OCI-M2 (cell line): ENCODE measurements around the gene DPF3.

Source experiments
- DNase-seq: peaks from one replicate; lab custom pipeline; 2025; ENCODE audit not compliant: unreplicated experiment; lab: John Stamatoyannopoulos, UW

The DPF3 gene

GRCh38 chr14:72605096-72605920 is 288.6 kb downstream of the DPF3 start:
- no peak for DNase-seq

- DNase-seq = no peak
Measured at GRCh38 chr14:72604133-72604532, 289.8 kb downstream of the DPF3 start.

- DNase-seq = no peak
Measured at GRCh38 chr14:72603639-72604038, 290.3 kb downstream of the DPF3 start.

GRCh38 chr14:72600551-72601330 is 293.2 kb downstream of the DPF3 start:
- DNase-seq = no peak

- DNase-seq = peak; percentile 61
Measured at GRCh38 chr14:72599579-72600470, 294.1 kb downstream of the DPF3 start.

GRCh38 chr14:72598306-72598705 is 295.6 kb downstream of the DPF3 start:
- DNase-seq = no peak

- DNase-seq = no peak
Measured at GRCh38 chr14:72597252-72598233, 296.4 kb downstream of the DPF3 start.

GRCh38 chr14:72595152-72595862 is 298.6 kb downstream of the DPF3 start:
- no peak for DNase-seq

- no peak for DNase-seq
Measured at GRCh38 chr14:72594099-72594901, 299.6 kb downstream of the DPF3 start.

- no peak for DNase-seq
Measured at GRCh38 chr14:72591391-72591790, 302.5 kb downstream of the DPF3 start.

GRCh38 chr14:72590577-72590976 is 303.3 kb downstream of the DPF3 start:
- no peak for DNase-seq

- no peak for DNase-seq
Measured at GRCh38 chr14:72589652-72590051, 304.2 kb downstream of the DPF3 start.

- DNase-seq = no peak
Measured at GRCh38 chr14:72588521-72588920, 305.4 kb downstream of the DPF3 start.

- DNase-seq = no peak
Measured at GRCh38 chr14:72583316-72584272, 310.3 kb downstream of the DPF3 start.

- DNase-seq = no peak
Measured at GRCh38 chr14:72582582-72582981, 311.3 kb downstream of the DPF3 start.

GRCh38 chr14:72578514-72578913 is 315.4 kb downstream of the DPF3 start:
- no peak for DNase-seq

- DNase-seq = no peak
Measured at GRCh38 chr14:72577521-72577920, 316.4 kb downstream of the DPF3 start.
